Endothelial cell of umbilical vein (primary cell): ENCODE data around the gene SPTBN4. TPM values are rescaled to one million over a fixed set of nuclear protein-coding genes. Genes with fewer than 3 reads are reported as not detected.
A peak's percentile ranks its signal among the peaks of the same experiment; 100 is the strongest.

Source experiments
- BruUV-seq: library from RNA; stranded (reverse); fragments of 400-500 nt; replicated peaks from 2 replicates; lab custom pipeline; 2021; lab: Mats Ljungman, UMichigan
- CTCF ChIA-PET: fragments of 300-600, 350-600 bp; sonication (Branson Sonifier 250); formaldehyde crosslinking; loops from one replicate; lab custom pipeline; 2021; ENCODE audit warnings: antibody characterized with exemption, inconsistent platforms; lab: Charles Lee
- POLR2A ChIA-PET: fragments of 300-600, 350-600 bp; sonication (Branson Sonifier 250); formaldehyde crosslinking; loops from one replicate; lab custom pipeline; 2021; ENCODE audit warnings: antibody characterized with exemption, inconsistent platforms; lab: Charles Lee
- DNase-seq: peaks from one replicate; pipeline ENCODE4 v3.0.0-alpha.2; 2011; ENCODE audit warnings: low read depth, low spot score
- FAIRE-seq: peaks from 2 replicates; lab custom pipeline; 2011; peaks lifted over from hg19 to GRCh38; lab: Jason Lieb, UNC
- H2AFZ ChIP-seq: 2 replicates; pipeline ENCODE4 v1.6.0; 2012; ENCODE audit warnings: low read depth, low read length, control low read depth, inconsistent platforms
- H3K27ac ChIP-seq: 2 replicates; pipeline ENCODE4 v1.5.1; 2011; ENCODE audit warnings: low read depth, mild to moderate bottlenecking, control low read depth, low read length, moderate library complexity; ENCODE audit not compliant: insufficient read depth
- H3K27me3 ChIP-seq, 2 experiments: 2 replicates each; pipeline versions ENCODE4 v1.6.0 to v1.6.1; 2011; ENCODE audit warnings: low read length in 2 of 2, mixed read lengths in 1 of 2; ENCODE audit not compliant: control insufficient read depth in 2 of 2, insufficient read depth in 2 of 2
- H3K36me3 ChIP-seq, 2 experiments: 2 replicates in 1 of 2; 3 replicates in 1 of 2; pipeline ENCODE4 v1.5.1; 2011; ENCODE audit warnings: low read length in 2 of 2, mild to moderate bottlenecking in 1 of 2, moderate library complexity in 1 of 2; ENCODE audit not compliant: control insufficient read depth in 2 of 2, insufficient read depth in 2 of 2; ENCODE audit errors: extremely low read depth in 1 of 2
- H3K4me1 ChIP-seq: 3 replicates; pipeline ENCODE4 v1.5.1; 2011; ENCODE audit warnings: mild to moderate bottlenecking, low read length; ENCODE audit not compliant: control insufficient read depth, insufficient read depth; ENCODE audit errors: extremely low read depth
- H3K4me2 ChIP-seq: 2 replicates; pipeline ENCODE4 v1.6.1; 2011; ENCODE audit warnings: low read length, control low read depth, mixed read lengths; ENCODE audit not compliant: insufficient read depth
- H3K4me3 ChIP-seq, 3 experiments: fragments of 200-600 bp in 1 of 3; sonication (generic), shearing (Covaris generic) in 1 of 3; replicated peaks in 1 of 3; 2 replicates each; pipeline ENCODE4 v1.5.1; 2011 to 2016; ENCODE audit warnings: control low read depth in 3 of 3, low read length in 3 of 3, mild to moderate bottlenecking in 2 of 3, inconsistent platforms in 1 of 3, low read depth in 1 of 3, moderate library complexity in 1 of 3; ENCODE audit not compliant: insufficient read depth in 1 of 3
- H3K79me2 ChIP-seq: 2 replicates; pipeline ENCODE4 v1.6.0; 2012; ENCODE audit warnings: low read length, inconsistent platforms; ENCODE audit not compliant: control insufficient read depth, insufficient read depth
- H3K9ac ChIP-seq: replicated peaks from 2 replicates; pipeline ENCODE3; 2011; ENCODE audit warnings: low read length, control low read depth; ENCODE audit not compliant: insufficient read depth; ENCODE audit errors: extremely low read depth
- H3K9me1 ChIP-seq: replicated peaks from 3 replicates; pipeline ENCODE4 v1.6.0; 2011; ENCODE audit warnings: mild to moderate bottlenecking, low read length; ENCODE audit not compliant: control insufficient read depth, insufficient read depth; ENCODE audit errors: extremely low read depth
- H3K9me3 ChIP-seq: replicated peaks from 2 replicates; pipeline ENCODE4 v1.5.1; 2012; ENCODE audit warnings: low read length, inconsistent platforms; ENCODE audit not compliant: control insufficient read depth, insufficient read depth
- H4K20me1 ChIP-seq: replicated peaks from 2 replicates; pipeline ENCODE3; 2011; ENCODE audit warnings: mild to moderate bottlenecking, low read length; ENCODE audit not compliant: control insufficient read depth, insufficient read depth; ENCODE audit errors: extremely low read depth
- EZH2 ChIP-seq: IDR thresholded peaks from 2 replicates; pipeline ENCODE4 v1.6.1; 2012; ENCODE audit warnings: borderline replicate concordance, low read depth, mild to moderate bottlenecking, moderate library complexity, low read length, inconsistent platforms; ENCODE audit not compliant: severe bottlenecking
- FOS ChIP-seq: IDR thresholded peaks from 2 replicates; pipeline ENCODE4 v1.6.1; 2011; ENCODE audit warnings: mild to moderate bottlenecking, low read length, moderate library complexity, borderline replicate concordance; ENCODE audit not compliant: insufficient read depth
- GATA2 ChIP-seq: IDR thresholded peaks from 2 replicates; pipeline ENCODE4 v1.7.0; 2011; ENCODE audit warnings: low read depth, mild to moderate bottlenecking, moderate library complexity, mixed read lengths, low read length; ENCODE audit not compliant: insufficient read length, insufficient read depth
- JUN ChIP-seq: IDR thresholded peaks from 2 replicates; pipeline ENCODE4 v1.6.1; 2011; ENCODE audit warnings: borderline replicate concordance, low read depth; ENCODE audit not compliant: insufficient read length, insufficient read depth
- MYC ChIP-seq: IDR thresholded peaks from one replicate; pipeline ENCODE4 v1.6.1; 2011; ENCODE audit warnings: mild to moderate bottlenecking, low read depth, low read length
- POLR2A ChIP-seq: IDR thresholded peaks from 2 replicates; pipeline ENCODE4 v1.6.1; 2012; ENCODE audit warnings: low read depth, mild to moderate bottlenecking, control low read depth, low read length
- POLR2AphosphoS5 ChIP-seq: IDR thresholded peaks from 2 replicates; pipeline ENCODE4 v1.6.1; 2012; ENCODE audit warnings: low read depth, mild to moderate bottlenecking, control low read depth, low read length, moderate library complexity; ENCODE audit not compliant: insufficient read depth
- dilution Hi-C: fragments of 300-500 bp; cut with MboI; formaldehyde crosslinking; loops from one replicate; pipeline ENCODE4 v1.15.0; 2019; ENCODE audit warnings: low sequenced_read_pairs; ENCODE audit not compliant: extremely low pct_ligation_motif_present
- intact Hi-C: fragments of 100-400 bp; cut with micrococcal nuclease; formaldehyde crosslinking; loops from one replicate; pipeline ENCODE4 v1.10.0; 2022
- polyA plus RNA-seq, 4 experiments: library from polyadenylated mRNA; depleted of rRNA in 3 of 4; stranded (reverse) in 3 of 4; unstranded in 1 of 4; fragments of >200 nt; gene quantifications; 2 replicates each; pipeline versions ENCODE4 v1.2.1 to v1.2.3, GENCODE V29; 2011 to 2012; ENCODE audit warnings: missing spikeins in 1 of 4
- total RNA-seq: library from RNA; stranded (reverse); gene quantifications from 2 replicates; pipeline ENCODE4 v1.2.3, GENCODE V29; 2021
- TF ChIP-seq, protein P1 (sequence below): IDR thresholded peaks from 2 replicates; pipeline ENCODE4 v1.6.1; 2011; ENCODE audit not compliant: insufficient read depth, insufficient read length
- TF ChIP-seq, protein P2 (sequence below), 2 donors: IDR thresholded peaks; 1 replicate in 1 of 2; 2 replicates in 1 of 2; pipeline ENCODE4 v1.5.1; 2011; ENCODE audit warnings: low read length in 2 of 2, mild to moderate bottlenecking in 2 of 2, moderate library complexity in 2 of 2, control low read depth in 1 of 2, inconsistent platforms in 1 of 2, low read depth in 1 of 2; ENCODE audit not compliant: insufficient read depth in 1 of 2; ENCODE audit errors: extremely low read depth in 1 of 2

The SPTBN4 gene
- total and polyA plus RNA-seq, 2 donors (not counting 3 experiments of a cell fraction or from before 2014, with no cell fraction given), result 0.33 TPM; not detected in 1

DNA sequence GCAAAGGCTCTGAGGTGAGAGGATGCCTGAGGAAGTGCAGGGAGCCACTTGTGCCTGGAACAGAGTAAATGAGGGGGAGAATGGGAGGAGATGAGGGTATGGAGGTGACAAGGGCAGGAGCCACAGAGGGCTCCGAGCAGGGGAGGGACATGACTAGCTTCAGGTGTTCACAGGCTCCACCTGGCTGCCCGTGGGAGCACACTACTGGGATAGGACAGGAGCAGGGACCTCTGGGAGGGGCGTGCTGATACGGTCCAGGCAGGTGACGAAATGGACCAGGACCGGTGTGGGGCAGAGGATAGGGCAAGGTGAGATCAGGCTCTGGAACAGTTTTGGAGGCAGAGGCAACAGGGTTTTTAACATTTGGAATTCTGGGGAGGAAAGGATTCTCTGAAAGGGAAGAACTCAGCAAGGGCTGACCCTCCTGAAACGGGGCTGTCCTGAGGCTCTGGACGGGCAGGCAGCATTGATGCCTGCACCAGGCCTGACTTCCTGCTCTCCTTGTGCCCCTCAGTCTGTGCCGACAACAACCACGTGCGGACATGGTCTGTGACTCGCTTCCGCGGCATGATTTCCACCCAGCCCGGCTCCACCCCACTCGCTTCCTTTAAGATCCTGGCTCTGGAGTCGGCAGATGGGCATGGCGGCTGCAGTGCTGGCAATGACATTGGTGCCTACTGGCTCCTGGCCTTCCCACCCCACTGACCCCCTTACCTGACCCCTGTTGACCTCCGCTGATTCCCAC lies 121.5 kb downstream of the SPTBN4 start:
- POLR2A ChIA-PET, result no interaction called here
- CTCF ChIA-PET, result interaction anchor here (0.8 to 1.0 kb wide), 2 partner anchors 10 to 14 kb away, joined by 3 read pairs; no protein-coding TSS in a partner anchor

DNA sequence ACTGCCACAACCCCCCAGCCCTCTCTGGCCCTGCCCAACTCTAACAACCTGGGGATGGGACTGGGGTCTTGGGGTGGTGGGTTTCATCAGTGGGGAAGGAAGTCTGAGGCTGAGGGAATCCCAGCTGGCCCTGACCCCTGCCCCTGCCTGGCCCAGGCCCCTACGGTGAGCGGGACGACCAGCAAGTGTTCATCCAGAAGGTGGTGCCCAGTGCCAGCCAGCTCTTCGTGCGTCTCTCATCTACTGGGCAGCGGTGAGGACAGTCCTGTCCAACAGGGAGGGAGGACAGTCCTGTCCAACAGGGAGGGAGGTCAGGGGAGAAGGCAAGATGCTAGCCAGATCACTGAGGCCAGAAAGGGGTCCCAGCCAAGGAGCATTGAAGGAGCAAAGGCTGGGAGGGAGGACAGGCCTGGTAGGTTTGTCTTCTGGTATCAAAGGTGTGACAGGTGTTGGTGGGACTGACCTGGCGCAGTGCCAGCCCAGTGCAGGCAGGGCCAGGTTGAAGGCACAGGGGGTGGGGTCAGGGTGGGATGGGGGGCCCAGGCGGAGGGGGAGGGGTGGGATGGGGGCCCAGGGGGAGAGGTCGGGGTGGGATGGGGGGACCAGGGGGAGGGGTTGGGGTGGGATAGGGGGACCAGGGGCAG lies 122.2 kb downstream of the SPTBN4 start:
- BruUV-seq, result no TSS peak
- DNase-seq (no peak), FAIRE-seq (no peak)
- H3K4me2 ChIP-seq, result no peak overlapping the region
- no peaks in the 10 kb centered on the region for H4K20me1 ChIP-seq
- ChIA-PET CTCF (interaction anchor here (0.8 to 1.0 kb wide), 2 partner anchors 9 to 14 kb away, joined by 3 read pairs; no protein-coding TSS in a partner anchor), POLR2A (no interaction called here)
- no peak for TF ChIP-seq POLR2AphosphoS5
- TF ChIP-seq, protein P1, sequence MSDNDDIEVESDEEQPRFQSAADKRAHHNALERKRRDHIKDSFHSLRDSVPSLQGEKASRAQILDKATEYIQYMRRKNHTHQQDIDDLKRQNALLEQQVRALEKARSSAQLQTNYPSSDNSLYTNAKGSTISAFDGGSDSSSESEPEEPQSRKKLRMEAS, result no peak
- TF ChIP-seq, protein P2, sequence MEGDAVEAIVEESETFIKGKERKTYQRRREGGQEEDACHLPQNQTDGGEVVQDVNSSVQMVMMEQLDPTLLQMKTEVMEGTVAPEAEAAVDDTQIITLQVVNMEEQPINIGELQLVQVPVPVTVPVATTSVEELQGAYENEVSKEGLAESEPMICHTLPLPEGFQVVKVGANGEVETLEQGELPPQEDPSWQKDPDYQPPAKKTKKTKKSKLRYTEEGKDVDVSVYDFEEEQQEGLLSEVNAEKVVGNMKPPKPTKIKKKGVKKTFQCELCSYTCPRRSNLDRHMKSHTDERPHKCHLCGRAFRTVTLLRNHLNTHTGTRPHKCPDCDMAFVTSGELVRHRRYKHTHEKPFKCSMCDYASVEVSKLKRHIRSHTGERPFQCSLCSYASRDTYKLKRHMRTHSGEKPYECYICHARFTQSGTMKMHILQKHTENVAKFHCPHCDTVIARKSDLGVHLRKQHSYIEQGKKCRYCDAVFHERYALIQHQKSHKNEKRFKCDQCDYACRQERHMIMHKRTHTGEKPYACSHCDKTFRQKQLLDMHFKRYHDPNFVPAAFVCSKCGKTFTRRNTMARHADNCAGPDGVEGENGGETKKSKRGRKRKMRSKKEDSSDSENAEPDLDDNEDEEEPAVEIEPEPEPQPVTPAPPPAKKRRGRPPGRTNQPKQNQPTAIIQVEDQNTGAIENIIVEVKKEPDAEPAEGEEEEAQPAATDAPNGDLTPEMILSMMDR (IDR thresholded peaks at IDR 0.05; ENCODE audit: extremely low read depth in 1 of 2, insufficient read depth in 1 of 2, low read depth in 1 of 2, low read length in 2 of 2), result no peak
- no peak for TF ChIP-seq POLR2A
- no peak for TF ChIP-seq EZH2
- no peak for TF ChIP-seq FOS
- TF ChIP-seq MYC, result no peak
- TF ChIP-seq JUN, result no peak
- no peak for TF ChIP-seq GATA2
- no peaks in the 10 kb centered on the region for H3K27me3 ChIP-seq
- H3K4me1 ChIP-seq, result peaks cover 20% of the 10 kb centered on the region
- H3K36me3 ChIP-seq, result peaks cover 3 to 4% of the 10 kb centered on the region in 2 experiments
- dilution Hi-C loops (no loop called here), intact Hi-C loops (no loop called here)
- H3K27ac ChIP-seq, result peak overlapping the region; percentile 44
- H3K4me3 ChIP-seq, result no peak overlapping the region
- no peaks in the 10 kb centered on the region for H3K9me1 ChIP-seq
- no peaks in the 10 kb centered on the region for H3K79me2 ChIP-seq
- no peak overlapping the region for H3K9ac ChIP-seq
- H2AFZ ChIP-seq, result no peak overlapping the region
- H3K9me3 ChIP-seq, result no peaks in the 10 kb centered on the region

More for the DNA sequence above, 121.5 kb downstream of the SPTBN4 start:
- Histone ChIP-seq H3K9me3 (no peaks in the 10 kb centered on the region), H4K20me1 (no peaks in the 10 kb centered on the region), H3K27me3 (no peaks in the 10 kb centered on the region), H3K4me1 (peaks cover 20% of the 10 kb centered on the region), H3K9me1 (no peaks in the 10 kb centered on the region), H3K27ac (peak overlapping the region; percentile 44), H2AFZ (peak overlapping the region; percentile 7), H3K9ac (no peak overlapping the region), H3K36me3 (peaks cover 3 to 4% of the 10 kb centered on the region in 2 experiments), H3K79me2 (no peaks in the 10 kb centered on the region), H3K4me3 (no peak overlapping the region), H3K4me2 (no peak overlapping the region)
- peak; percentile 87 for TF ChIP-seq MYC
- no peak for TF ChIP-seq FOS
- TF ChIP-seq, protein P1, result peak; percentile 92
- peak; percentile 32 for TF ChIP-seq POLR2AphosphoS5
- intact Hi-C loops, result no loop called here
- dilution Hi-C loops, result no loop called here
- DNase-seq (peak; percentile 42), FAIRE-seq (no peak)
- TSS peak; percentile 25 for BruUV-seq
